Endothelial cell of umbilical vein (primary cell): ENCODE data around the gene ZMAT5. TPM values are rescaled to one million over a fixed set of nuclear protein-coding genes. Genes with fewer than 3 reads are reported as not detected.

Experiments
- BruUV-seq: library from RNA; stranded (reverse); fragments of 400-500 nt; replicated peaks from 2 replicates; lab custom pipeline; 2021; lab: Mats Ljungman, UMichigan
- CTCF ChIA-PET: fragments of 300-600, 350-600 bp; sonication (Branson Sonifier 250); formaldehyde crosslinking; loops from one replicate; lab custom pipeline; 2021; ENCODE audit warnings: antibody characterized with exemption, inconsistent platforms; lab: Charles Lee
- POLR2A ChIA-PET: fragments of 300-600, 350-600 bp; sonication (Branson Sonifier 250); formaldehyde crosslinking; loops from one replicate; lab custom pipeline; 2021; ENCODE audit warnings: antibody characterized with exemption, inconsistent platforms; lab: Charles Lee
- DNase-seq: peaks from one replicate; pipeline ENCODE4 v3.0.0-alpha.2; 2011; ENCODE audit warnings: low read depth, low spot score
- FAIRE-seq: peaks from 2 replicates; lab custom pipeline; 2011; peaks lifted over from hg19 to GRCh38; lab: Jason Lieb, UNC
- H2AFZ ChIP-seq: 2 replicates; pipeline ENCODE4 v1.6.0; 2012; ENCODE audit warnings: low read depth, low read length, control low read depth, inconsistent platforms
- H3K27ac ChIP-seq: 2 replicates; pipeline ENCODE4 v1.5.1; 2011; ENCODE audit warnings: low read depth, mild to moderate bottlenecking, control low read depth, low read length, moderate library complexity; ENCODE audit not compliant: insufficient read depth
- H3K27me3 ChIP-seq, 2 experiments: 2 replicates each; pipeline versions ENCODE4 v1.6.0 to v1.6.1; 2011; ENCODE audit warnings: low read length in 2 of 2, mixed read lengths in 1 of 2; ENCODE audit not compliant: control insufficient read depth in 2 of 2, insufficient read depth in 2 of 2
- H3K36me3 ChIP-seq, 2 experiments: 2 replicates in 1 of 2; 3 replicates in 1 of 2; pipeline ENCODE4 v1.5.1; 2011; ENCODE audit warnings: low read length in 2 of 2, mild to moderate bottlenecking in 1 of 2, moderate library complexity in 1 of 2; ENCODE audit not compliant: control insufficient read depth in 2 of 2, insufficient read depth in 2 of 2; ENCODE audit errors: extremely low read depth in 1 of 2
- H3K4me1 ChIP-seq: 3 replicates; pipeline ENCODE4 v1.5.1; 2011; ENCODE audit warnings: mild to moderate bottlenecking, low read length; ENCODE audit not compliant: control insufficient read depth, insufficient read depth; ENCODE audit errors: extremely low read depth
- H3K4me2 ChIP-seq: 2 replicates; pipeline ENCODE4 v1.6.1; 2011; ENCODE audit warnings: low read length, control low read depth, mixed read lengths; ENCODE audit not compliant: insufficient read depth
- H3K4me3 ChIP-seq, 3 experiments: fragments of 200-600 bp in 1 of 3; sonication (generic), shearing (Covaris generic) in 1 of 3; replicated peaks in 1 of 3; 2 replicates each; pipeline ENCODE4 v1.5.1; 2011 to 2016; ENCODE audit warnings: control low read depth in 3 of 3, low read length in 3 of 3, mild to moderate bottlenecking in 2 of 3, inconsistent platforms in 1 of 3, low read depth in 1 of 3, moderate library complexity in 1 of 3; ENCODE audit not compliant: insufficient read depth in 1 of 3
- H3K79me2 ChIP-seq: 2 replicates; pipeline ENCODE4 v1.6.0; 2012; ENCODE audit warnings: low read length, inconsistent platforms; ENCODE audit not compliant: control insufficient read depth, insufficient read depth
- H3K9ac ChIP-seq: replicated peaks from 2 replicates; pipeline ENCODE3; 2011; ENCODE audit warnings: low read length, control low read depth; ENCODE audit not compliant: insufficient read depth; ENCODE audit errors: extremely low read depth
- H3K9me1 ChIP-seq: replicated peaks from 3 replicates; pipeline ENCODE4 v1.6.0; 2011; ENCODE audit warnings: mild to moderate bottlenecking, low read length; ENCODE audit not compliant: control insufficient read depth, insufficient read depth; ENCODE audit errors: extremely low read depth
- H3K9me3 ChIP-seq: replicated peaks from 2 replicates; pipeline ENCODE4 v1.5.1; 2012; ENCODE audit warnings: low read length, inconsistent platforms; ENCODE audit not compliant: control insufficient read depth, insufficient read depth
- H4K20me1 ChIP-seq: replicated peaks from 2 replicates; pipeline ENCODE3; 2011; ENCODE audit warnings: mild to moderate bottlenecking, low read length; ENCODE audit not compliant: control insufficient read depth, insufficient read depth; ENCODE audit errors: extremely low read depth
- CTCF ChIP-seq, 2 donors: IDR thresholded peaks; 1 replicate in 1 of 2; 2 replicates in 1 of 2; pipeline ENCODE4 v1.5.1; 2011; ENCODE audit warnings: low read length in 2 of 2, mild to moderate bottlenecking in 2 of 2, moderate library complexity in 2 of 2, control low read depth in 1 of 2, inconsistent platforms in 1 of 2, low read depth in 1 of 2; ENCODE audit not compliant: insufficient read depth in 1 of 2; ENCODE audit errors: extremely low read depth in 1 of 2
- EZH2 ChIP-seq: IDR thresholded peaks from 2 replicates; pipeline ENCODE4 v1.6.1; 2012; ENCODE audit warnings: borderline replicate concordance, low read depth, mild to moderate bottlenecking, moderate library complexity, low read length, inconsistent platforms; ENCODE audit not compliant: severe bottlenecking
- FOS ChIP-seq: IDR thresholded peaks from 2 replicates; pipeline ENCODE4 v1.6.1; 2011; ENCODE audit warnings: mild to moderate bottlenecking, low read length, moderate library complexity, borderline replicate concordance; ENCODE audit not compliant: insufficient read depth
- GATA2 ChIP-seq: IDR thresholded peaks from 2 replicates; pipeline ENCODE4 v1.7.0; 2011; ENCODE audit warnings: low read depth, mild to moderate bottlenecking, moderate library complexity, mixed read lengths, low read length; ENCODE audit not compliant: insufficient read length, insufficient read depth
- JUN ChIP-seq: IDR thresholded peaks from 2 replicates; pipeline ENCODE4 v1.6.1; 2011; ENCODE audit warnings: borderline replicate concordance, low read depth; ENCODE audit not compliant: insufficient read length, insufficient read depth
- MYC ChIP-seq: IDR thresholded peaks from one replicate; pipeline ENCODE4 v1.6.1; 2011; ENCODE audit warnings: mild to moderate bottlenecking, low read depth, low read length
- POLR2A ChIP-seq: IDR thresholded peaks from 2 replicates; pipeline ENCODE4 v1.6.1; 2012; ENCODE audit warnings: low read depth, mild to moderate bottlenecking, control low read depth, low read length
- POLR2AphosphoS5 ChIP-seq: IDR thresholded peaks from 2 replicates; pipeline ENCODE4 v1.6.1; 2012; ENCODE audit warnings: low read depth, mild to moderate bottlenecking, control low read depth, low read length, moderate library complexity; ENCODE audit not compliant: insufficient read depth
- dilution Hi-C: fragments of 300-500 bp; cut with MboI; formaldehyde crosslinking; loops from one replicate; pipeline ENCODE4 v1.15.0; 2019; ENCODE audit warnings: low sequenced_read_pairs; ENCODE audit not compliant: extremely low pct_ligation_motif_present
- intact Hi-C: fragments of 100-400 bp; cut with micrococcal nuclease; formaldehyde crosslinking; loops from one replicate; pipeline ENCODE4 v1.10.0; 2022
- polyA plus RNA-seq, 4 experiments: library from polyadenylated mRNA; depleted of rRNA in 3 of 4; stranded (reverse) in 3 of 4; unstranded in 1 of 4; fragments of >200 nt; gene quantifications; 2 replicates each; pipeline versions ENCODE4 v1.2.1 to v1.2.3, GENCODE V29; 2011 to 2012; ENCODE audit warnings: missing spikeins in 1 of 4
- total RNA-seq: library from RNA; stranded (reverse); gene quantifications from 2 replicates; pipeline ENCODE4 v1.2.3, GENCODE V29; 2021
- TF ChIP-seq, protein P1 (sequence below): IDR thresholded peaks from 2 replicates; pipeline ENCODE4 v1.6.1; 2011; ENCODE audit not compliant: insufficient read depth, insufficient read length

ZMAT5 gene
- total and polyA plus RNA-seq, 2 donors (not counting 3 experiments of a cell fraction or from before 2014, with no cell fraction given) = 24.9 to 43.6 TPM

- Histone ChIP-seq H3K27me3 (no peaks in the 10 kb centered on the region), H3K9me1 (no peaks in the 10 kb centered on the region), H2AFZ (no peak overlapping the region), H3K79me2 (no peaks in the 10 kb centered on the region), H3K36me3 (peaks cover 11 to 16% of the 10 kb centered on the region in 2 experiments), H4K20me1 (no peaks in the 10 kb centered on the region), H3K4me2 (no peak overlapping the region), H3K4me1 (no peaks in the 10 kb centered on the region), H3K9ac (no peak overlapping the region), H3K9me3 (no peaks in the 10 kb centered on the region), H3K27ac (no peak overlapping the region), H3K4me3 (no peak overlapping the region)
- no peak for TF ChIP-seq MYC
- TF ChIP-seq POLR2AphosphoS5 = no peak
- TF ChIP-seq POLR2A = no peak
- TF ChIP-seq, protein P1, sequence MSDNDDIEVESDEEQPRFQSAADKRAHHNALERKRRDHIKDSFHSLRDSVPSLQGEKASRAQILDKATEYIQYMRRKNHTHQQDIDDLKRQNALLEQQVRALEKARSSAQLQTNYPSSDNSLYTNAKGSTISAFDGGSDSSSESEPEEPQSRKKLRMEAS = no peak
- TF ChIP-seq JUN = no peak
- TF ChIP-seq CTCF (IDR thresholded peaks at IDR 0.05; ENCODE audit: extremely low read depth in 1 of 2, insufficient read depth in 1 of 2, low read depth in 1 of 2, low read length in 2 of 2) = no peak
- no peak for TF ChIP-seq GATA2
- no peak for TF ChIP-seq FOS
- TF ChIP-seq EZH2 = no peak
- BruUV-seq = no TSS peak
- no peak for FAIRE-seq
- intact Hi-C loops = no loop called here
- CTCF ChIA-PET = interaction anchor here (0.8 to 2.2 kb wide), 5 partner anchors 9 to 405 kb away, joined by 3 to 6 read pairs (median 3); no protein-coding TSS in a partner anchor
- dilution Hi-C loops = no loop called here
- no peak for DNase-seq
- POLR2A ChIA-PET = no interaction called here
Observed at GRCh38 chr22:29684244-29684643, 82.6 kb downstream of the ZMAT5 start.
